Activated naive CD4-positive, alpha-beta T cell treated with anti-CD3 and anti-CD28 coated beads, Interleukin-2, amount 10 ng/mL, durations not matched to agents 7 days and 5 days (primary cell): ENCODE data around the gene CCSER1.
"Not testable (repeated sequence)": the region's sequence is repeated elsewhere in the genome, so short reads cannot be mapped to it uniquely, and the experiment has no call there.

Experiments
- CTCF ChIA-PET: fragments of 350-600 bp; sonication (Branson Sonifier 250); formaldehyde crosslinking; loops from one replicate; lab custom pipeline; 2021; ENCODE audit warnings: antibody characterized with exemption; lab: Charles Lee
- DNase-seq: peaks from one replicate; pipeline ENCODE4 v3.0.0-alpha.2; 2020
- H3K27ac Mint-ChIP-seq: one replicate; pipeline ENCODE4 v1.8.0; 2021; ENCODE audit warnings: mild to moderate bottlenecking, moderate library complexity, mixed read lengths
- H3K27me3 Mint-ChIP-seq: one replicate; pipeline ENCODE4 v1.8.0; 2021; ENCODE audit warnings: mild to moderate bottlenecking, mixed read lengths
- H3K36me3 Mint-ChIP-seq: one replicate; pipeline ENCODE4 v1.8.0; 2021; ENCODE audit warnings: mixed read lengths
- H3K4me1 Mint-ChIP-seq: one replicate; pipeline ENCODE4 v1.8.0; 2021; ENCODE audit warnings: mixed read lengths
- H3K4me3 Mint-ChIP-seq: one replicate; pipeline ENCODE4 v1.8.0; 2021; ENCODE audit warnings: mild to moderate bottlenecking, moderate library complexity, mixed read lengths
- H3K9me3 Mint-ChIP-seq: one replicate; pipeline ENCODE4 v1.8.0; 2021; ENCODE audit warnings: mixed read lengths

CCSER1 gene

DNA sequence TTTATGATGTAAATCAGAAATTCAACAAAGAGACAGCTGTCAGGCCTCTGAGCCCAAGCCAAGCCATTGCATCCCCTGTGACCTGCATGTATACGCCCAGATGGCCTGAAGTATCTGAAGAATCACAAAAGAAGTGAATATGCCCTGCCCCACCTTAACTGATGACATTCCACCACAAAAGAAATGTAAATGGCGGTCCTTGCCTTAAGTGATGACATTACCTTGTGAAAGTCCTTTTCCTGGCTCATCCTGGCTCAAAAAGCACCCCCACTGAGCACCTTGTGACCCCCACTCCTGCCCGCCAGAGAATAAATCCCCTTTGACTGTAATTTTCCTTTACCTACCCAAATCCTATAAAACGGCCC is 1496.4 kb downstream of the CCSER1 start:
- H3K36me3 Mint-ChIP-seq, DNase-seq, H3K4me1 Mint-ChIP-seq, H3K27ac Mint-ChIP-seq, H3K4me3 Mint-ChIP-seq, H3K27me3 Mint-ChIP-seq, CTCF ChIA-PET: not testable (repeated sequence)
- H3K9me3 Mint-ChIP-seq, result peaks cover 25% of the 10 kb centered on the region

DNA sequence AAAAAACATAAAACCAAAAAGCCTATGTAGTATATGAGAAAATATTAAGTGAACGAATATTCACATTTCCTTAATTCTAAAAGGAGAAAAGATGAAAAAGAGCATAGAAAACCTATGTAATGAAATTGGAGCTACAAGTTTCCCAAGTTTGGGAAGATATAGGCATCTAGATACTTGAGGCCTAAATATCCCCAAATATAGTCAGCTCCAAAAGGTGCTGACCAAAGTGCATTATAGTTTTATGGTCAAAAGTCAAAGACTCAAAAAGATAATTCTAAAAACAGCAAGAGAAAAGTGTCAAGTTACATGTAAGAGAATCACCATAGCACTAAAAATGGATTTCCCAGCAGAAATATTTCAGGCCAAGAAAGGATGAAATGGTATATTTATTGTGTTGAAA is 1502.9 kb downstream of the CCSER1 start:
- Mint-ChIP-seq H3K4me1 (no peaks in the 10 kb centered on the region), H3K27ac (no peak overlapping the region), H3K9me3 (peaks cover 20% of the 10 kb centered on the region), H3K36me3 (no peaks in the 10 kb centered on the region), H3K27me3 (no peaks in the 10 kb centered on the region), H3K4me3 (no peak overlapping the region)
- CTCF ChIA-PET, result no interaction called here
- no peak for DNase-seq

DNA sequence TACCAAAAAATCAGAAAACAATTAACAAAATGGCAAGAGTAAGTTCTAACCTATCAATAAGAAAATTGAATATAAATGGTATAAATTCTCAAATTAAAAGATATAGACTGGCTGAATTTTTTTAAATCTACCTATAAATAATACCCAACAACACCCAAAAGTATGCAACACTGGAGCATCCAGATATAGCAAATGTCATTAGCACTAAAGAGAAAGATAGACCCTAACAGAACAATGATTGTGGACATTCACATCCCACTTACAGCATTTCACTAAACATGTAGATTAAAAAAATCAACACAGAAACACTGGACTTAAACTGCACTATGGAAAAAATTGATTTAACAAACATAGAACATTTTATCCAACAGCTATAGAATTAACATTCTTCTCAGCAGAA is 1503.6 kb downstream of the CCSER1 start:
- Mint-ChIP-seq H3K4me3 (no peak overlapping the region), H3K27ac (no peak overlapping the region), H3K9me3 (peaks cover 16% of the 10 kb centered on the region), H3K36me3 (no peaks in the 10 kb centered on the region), H3K27me3 (no peaks in the 10 kb centered on the region), H3K4me1 (no peaks in the 10 kb centered on the region)
- DNase-seq, result no peak
- CTCF ChIA-PET, result no interaction called here

DNA sequence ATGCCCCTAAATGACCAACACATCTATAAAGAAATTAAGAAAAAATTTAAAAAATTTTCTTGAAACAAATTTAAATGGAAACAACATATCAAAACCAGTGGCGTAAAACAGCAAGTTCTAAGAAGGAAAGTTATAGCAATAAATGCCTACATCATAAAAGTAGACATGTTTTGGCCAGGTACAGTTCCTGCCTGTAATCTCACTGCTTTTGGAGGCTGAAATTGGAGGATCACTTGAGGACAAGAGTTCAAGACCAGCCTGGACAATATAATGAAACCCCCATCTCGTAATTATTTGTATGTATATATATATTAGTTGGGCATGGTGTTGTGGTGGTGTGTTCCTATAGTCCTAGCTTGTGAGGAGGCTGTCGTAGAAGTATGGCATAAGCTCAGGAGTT is 1504.1 kb downstream of the CCSER1 start:
- Mint-ChIP-seq H3K27me3 (no peaks in the 10 kb centered on the region), H3K36me3 (no peaks in the 10 kb centered on the region), H3K27ac (no peak overlapping the region), H3K4me1 (no peaks in the 10 kb centered on the region), H3K4me3 (no peak overlapping the region), H3K9me3 (peaks cover 16% of the 10 kb centered on the region)
- CTCF ChIA-PET, result no interaction called here
- DNase-seq, result no peak

DNA sequence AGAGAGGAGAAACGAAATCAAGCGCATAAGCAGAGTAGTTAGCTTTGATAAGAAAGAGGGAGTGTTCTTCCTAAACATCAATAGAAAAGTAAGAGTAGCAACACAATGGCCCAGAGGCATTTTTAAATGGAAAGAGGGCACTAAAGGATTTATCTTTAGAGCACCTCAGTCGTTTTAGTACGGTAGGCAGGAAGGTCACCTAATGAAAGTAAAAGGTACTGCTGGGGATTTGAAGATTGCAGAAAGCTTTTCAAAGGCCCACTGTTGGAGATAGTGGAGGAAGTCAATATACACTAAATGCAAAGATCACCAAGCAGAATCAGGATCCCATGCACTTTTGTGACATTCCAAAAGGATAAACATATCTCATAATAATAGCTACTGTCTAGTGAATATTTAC is 1508.9 kb downstream of the CCSER1 start:
- Mint-ChIP-seq H3K36me3 (no peaks in the 10 kb centered on the region), H3K9me3 (peaks cover 2% of the 10 kb centered on the region), H3K4me1 (no peaks in the 10 kb centered on the region), H3K27me3 (no peaks in the 10 kb centered on the region), H3K4me3 (no peak overlapping the region), H3K27ac (no peak overlapping the region)
- CTCF ChIA-PET, result no interaction called here
- DNase-seq, result no peak
